ENCODE results near the gene PRSS38.

GRCh38 chr1:227841096-227841495, 25.6 kb downstream of the PRSS38 start:
- TF ChIP-seq CTCF (IDR thresholded peaks at IDR 0.05), result no peak
- TF ChIP-seq POLR2AphosphoS5 (IDR thresholded peaks at IDR 0.05), result no peak
- no peak for TF ChIP-seq POLR2A (IDR thresholded peaks at IDR 0.05)

Measured in prostate gland (tissue), 2 donors.